Pancreas (tissue), 10 donors: Measurements from ENCODE around the gene MACROH2A1. TPM values are rescaled to one million over a fixed set of nuclear protein-coding genes. Genes with fewer than 3 reads are reported as not detected.

Experiments
- ATAC-seq, 4 donors: fragments of 200-7000 bp; cut with Tn5 transposase; one replicate each; pipeline versions ENCODE4 v1.8.0 to v1.9.1; 2020; ENCODE audit warnings: mild to moderate bottlenecking in 4 of 4, moderate library complexity in 4 of 4
- DNase-seq, 6 donors: peaks; one replicate each; pipeline ENCODE4 v3.0.0-alpha.2; 2020
- FAIRE-seq: peaks from 2 replicates; lab custom pipeline; 2012; peaks lifted over from hg19 to GRCh38; lab: Jason Lieb, UNC
- H3K27ac ChIP-seq, 4 donors: fragments of 200-600 bp; sonication (generic); 1 replicate in 3 of 4; 2 replicates in 1 of 4; pipeline versions ENCODE4 v1.5.0 to v1.8.0; 2020
- H3K27me3 ChIP-seq, 4 donors: fragments of 200-600 bp; one replicate each; pipeline ENCODE4 v1.8.0; 2021
- H3K36me3 ChIP-seq, 3 donors: fragments of 200-600 bp; sonication (generic) in 1 of 3; one replicate each; pipeline versions ENCODE4 v1.5.0 to v1.8.0; 2020 to 2021
- H3K4me1 ChIP-seq, 3 donors: fragments of 200-600 bp; one replicate each; pipeline ENCODE4 v1.8.0; 2021
- H3K4me3 ChIP-seq, 4 donors: fragments of 200-600 bp; sonication (generic) in 2 of 4; one replicate each; pipeline versions ENCODE4 v1.5.0 to v1.8.0; 2020 to 2021
- H3K9me3 ChIP-seq, 4 donors: fragments of 200-600 bp; one replicate each; pipeline ENCODE4 v1.8.0; 2021
- WGBS, 2 donors: extraction: QIAGEN DNeasy Blood & Tissue Kit; methylation state at CpG; one replicate each; pipeline ENCODE4 v1.1.7; 2013; 5-methylcytosine and 5-hydroxymethylcytosine counted together
- intact Hi-C, 3 donors: fragments of 100-400 bp; cut with DNase I; formaldehyde crosslinking; loops; one replicate each; pipeline versions ENCODE4 v1.11.1 to v1.14.2; 2022
- polyA plus RNA-seq, 2 donors: library from polyadenylated mRNA; stranded (reverse); fragments of 200-250 nt; gene quantifications; one replicate each; pipeline ENCODE4 v1.2.3, GENCODE V29; 2013
- total RNA-seq, 6 donors: library from RNA; stranded (reverse); fragmentation: NEBNext Ultra II Directional in 4 of 6; extraction: Animal tissue kit (Norgen Biotek cat#: 25700) in 4 of 6; gene quantifications; one replicate each; pipeline versions ENCODE4 v1.2.1 to v1.2.4, GENCODE V29; 2021 to 2023
- TF ChIP-seq, protein P1 (sequence below), 4 donors: fragments of 200-600 bp; sonication (generic) in 3 of 4; IDR thresholded peaks; one replicate each; pipeline versions ENCODE4 v1.5.0 to v1.8.0; 2021; ENCODE audit warnings: antibody characterized with exemption in 4 of 4
- donor health status: healthy with polysubstance abuse.
- donor health status: DM: no; HTN: no; CAD: no; lungs with moderate emphysema.
- donor health status: DM: no; HTN: no; CAD: no.
- donor health status: control.
- donor health status: control.
- donor health status: Bipolar disorder and iron deficiency.
- donor health status: DM: yes; HTN: yes; CAD: no.
- donor health status: DM: no; HTN: no; CAD: no.
- donor health status: DM: no; HTN: no; CAD: no.
- donor health status: DM: yes; HTN: yes; CAD: no.

The MACROH2A1 gene
- total RNA-seq (10 to 100 TPM; 25.7 to 72.1 (median 36.5) TPM), polyA plus RNA-seq (10 to 100 TPM; 50.6 to 69.6 TPM)

DNA sequence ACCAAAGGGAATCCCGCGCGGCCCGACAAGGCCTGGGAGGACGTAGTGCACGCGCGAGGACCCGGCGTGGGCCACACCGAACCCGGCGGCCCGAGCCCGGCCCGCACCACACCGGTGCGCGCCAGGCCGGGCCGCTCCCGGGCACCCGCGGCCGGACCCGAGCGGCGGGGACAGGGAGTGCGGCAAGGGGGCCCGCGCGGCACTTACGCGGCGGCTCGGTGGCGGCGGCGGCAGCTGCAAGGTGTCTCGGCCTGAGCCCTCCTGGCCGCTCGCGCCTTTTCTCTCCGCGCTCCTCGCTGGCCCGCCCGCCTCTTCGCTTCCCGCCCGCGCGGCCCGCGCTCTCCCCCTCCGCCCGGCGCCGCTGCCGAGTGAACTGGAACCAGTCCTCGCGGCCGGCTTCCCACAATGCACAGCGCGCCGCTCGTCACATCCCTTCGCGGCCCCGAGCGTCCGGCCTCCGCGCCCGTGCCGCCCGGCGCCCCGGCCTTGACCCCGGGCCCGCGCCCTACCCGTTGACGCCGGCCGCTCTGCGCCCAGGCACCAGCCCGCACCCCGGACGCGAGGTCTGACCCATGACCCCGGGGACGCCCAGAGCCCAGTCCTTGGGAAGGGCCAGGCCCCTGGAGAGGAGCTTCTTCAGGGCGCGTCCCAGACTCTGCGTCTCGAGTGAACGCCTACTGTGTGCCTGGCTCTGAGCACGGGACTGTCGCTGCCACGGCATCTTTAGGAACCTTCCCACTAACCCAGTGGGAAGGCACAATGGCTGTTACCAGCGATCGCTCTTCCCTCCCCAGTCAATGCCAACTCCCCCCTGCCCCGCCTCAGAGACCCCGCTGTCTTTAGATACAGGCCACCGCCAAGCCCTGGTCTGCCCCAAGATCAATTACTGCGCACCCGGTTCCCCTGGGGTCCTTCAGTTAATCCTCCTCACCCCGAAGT, at the start of gene MACROH2A1:
MACROH2A1 (minus strand) TSS at position 377 of the 939 bp plus-strand sequence. CDS start 10,138 bp downstream, outside the sequence.
- peaks cover 0 to 17% (median 8%) of the 10 kb centered on the region in 3 donors for H3K4me1 ChIP-seq
- TF ChIP-seq, protein P1, sequence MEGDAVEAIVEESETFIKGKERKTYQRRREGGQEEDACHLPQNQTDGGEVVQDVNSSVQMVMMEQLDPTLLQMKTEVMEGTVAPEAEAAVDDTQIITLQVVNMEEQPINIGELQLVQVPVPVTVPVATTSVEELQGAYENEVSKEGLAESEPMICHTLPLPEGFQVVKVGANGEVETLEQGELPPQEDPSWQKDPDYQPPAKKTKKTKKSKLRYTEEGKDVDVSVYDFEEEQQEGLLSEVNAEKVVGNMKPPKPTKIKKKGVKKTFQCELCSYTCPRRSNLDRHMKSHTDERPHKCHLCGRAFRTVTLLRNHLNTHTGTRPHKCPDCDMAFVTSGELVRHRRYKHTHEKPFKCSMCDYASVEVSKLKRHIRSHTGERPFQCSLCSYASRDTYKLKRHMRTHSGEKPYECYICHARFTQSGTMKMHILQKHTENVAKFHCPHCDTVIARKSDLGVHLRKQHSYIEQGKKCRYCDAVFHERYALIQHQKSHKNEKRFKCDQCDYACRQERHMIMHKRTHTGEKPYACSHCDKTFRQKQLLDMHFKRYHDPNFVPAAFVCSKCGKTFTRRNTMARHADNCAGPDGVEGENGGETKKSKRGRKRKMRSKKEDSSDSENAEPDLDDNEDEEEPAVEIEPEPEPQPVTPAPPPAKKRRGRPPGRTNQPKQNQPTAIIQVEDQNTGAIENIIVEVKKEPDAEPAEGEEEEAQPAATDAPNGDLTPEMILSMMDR (IDR thresholded peaks at IDR 0.05), result no peak
- FAIRE-seq, result no peak
- no peaks in the 10 kb centered on the region for H3K27me3 ChIP-seq
- no peaks in the 10 kb centered on the region for H3K36me3 ChIP-seq
- peak; percentile 83 to 96 (median 86) for DNase-seq
- intact Hi-C loops, result no loop called here
- H3K27ac ChIP-seq, result peak within 1 kb of the TSS; percentile 43 to 75 (median 68)
- 1 to 2% methylated on average over 69 to 109 of the region's 109 CpGs for WGBS, 2 donors
- no peaks in the 10 kb centered on the region for H3K9me3 ChIP-seq
- peak; percentile 95 to 98 (median 96) for ATAC-seq
- H3K4me3 ChIP-seq, result peak within 1 kb of the TSS; percentile 63 to 98 (median 72)

DNA sequence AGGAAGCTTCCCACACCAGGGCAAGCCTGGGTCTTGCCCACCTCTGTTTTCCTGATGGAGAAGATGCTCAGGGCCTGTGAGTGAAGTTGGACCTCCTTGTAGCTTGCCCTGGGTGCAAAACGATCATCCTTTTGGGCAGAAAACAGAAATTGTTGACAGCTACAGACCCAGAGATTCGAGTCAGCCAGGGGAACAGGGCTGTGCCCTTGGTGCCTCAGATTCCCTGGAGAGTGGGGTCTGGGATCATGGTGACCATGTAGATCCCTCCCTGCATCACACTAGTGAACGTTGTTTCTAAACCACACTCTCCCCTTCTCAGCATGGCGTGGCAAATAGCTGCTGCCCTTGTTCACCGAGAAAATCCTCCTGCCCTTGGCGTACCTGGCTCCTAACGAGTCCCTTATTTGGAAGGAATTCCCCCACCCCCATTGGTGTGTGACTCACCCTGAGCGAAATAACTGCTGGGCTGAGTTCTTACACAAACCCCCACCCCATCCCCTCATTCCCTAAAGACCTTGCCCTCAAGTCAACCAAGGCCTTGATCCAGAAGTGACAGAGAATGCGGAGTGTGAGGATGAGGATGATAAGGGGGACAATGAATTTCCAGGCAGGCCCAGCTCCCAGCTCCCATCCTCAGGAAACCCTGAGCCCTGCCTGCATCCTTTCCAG, 49.2 kb upstream of the MACROH2A1 start:
- 51 to 59% methylated on average over 9 of the region's 9 CpGs for WGBS, 2 donors
- DNase-seq (no peak), FAIRE-seq (no peak), ATAC-seq (no peak)
- Histone ChIP-seq H3K36me3 (no peaks in the 10 kb centered on the region), H3K27me3 (no peaks in the 10 kb centered on the region), H3K9me3 (no peaks in the 10 kb centered on the region), H3K27ac (no peak overlapping the region), H3K4me1 (no peaks in the 10 kb centered on the region), H3K4me3 (no peak overlapping the region)
- TF ChIP-seq, protein P1 (IDR thresholded peaks at IDR 0.05), result no peak
- intact Hi-C loops, result no loop called here

DNA sequence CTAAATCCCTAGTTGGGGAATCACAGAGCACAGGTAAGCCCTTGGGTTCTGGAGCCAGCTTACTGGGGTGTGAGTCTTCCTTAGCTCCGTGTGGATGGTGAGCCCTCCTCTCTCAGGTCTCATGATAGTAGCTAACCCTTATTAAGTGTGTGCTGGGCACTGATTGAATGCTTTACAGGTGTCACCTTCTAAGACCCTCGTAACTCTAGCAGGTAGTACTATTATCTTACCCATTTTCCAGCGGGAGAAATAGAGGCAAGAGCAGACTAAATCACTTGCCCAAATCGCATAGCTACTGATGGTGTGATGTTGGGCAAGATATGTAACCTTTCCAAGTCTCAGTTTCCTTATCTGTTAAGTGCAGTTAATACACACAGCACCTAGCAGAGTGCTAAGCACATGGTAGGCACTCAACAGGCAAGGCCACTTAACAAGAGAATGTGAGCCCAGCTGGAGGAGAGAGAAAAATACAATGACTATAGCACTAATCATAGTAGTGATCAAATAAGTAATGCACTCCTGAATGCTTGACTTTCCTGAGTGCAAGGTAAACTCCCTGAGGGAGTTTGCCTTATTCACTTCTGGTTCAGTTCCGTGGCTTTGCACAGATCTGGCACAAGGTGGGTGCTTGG, 48.4 kb upstream of the MACROH2A1 start, which contains the start of gene DCANP1:
DCANP1 (minus strand) TSS at position 51 of the 632 bp plus-strand sequence. CDS start 240 bp downstream, outside the sequence.
- WGBS, 2 donors, result 67 to 79% methylated on average over 5 of the region's 5 CpGs
- FAIRE-seq, result no peak
- TF ChIP-seq, protein P1 (IDR thresholded peaks at IDR 0.05), result no peak
- intact Hi-C loops, result no loop called here
- H3K27ac ChIP-seq, result no peak within 1 kb of the TSS
- H3K36me3 ChIP-seq, result no peaks in the 10 kb centered on the region
- no peaks in the 10 kb centered on the region for H3K9me3 ChIP-seq
- H3K27me3 ChIP-seq, result no peaks in the 10 kb centered on the region
- no peak for ATAC-seq
- H3K4me1 ChIP-seq, result no peaks in the 10 kb centered on the region
- H3K4me3 ChIP-seq, result no peak within 1 kb of the TSS
- DNase-seq, result no peak

DNA sequence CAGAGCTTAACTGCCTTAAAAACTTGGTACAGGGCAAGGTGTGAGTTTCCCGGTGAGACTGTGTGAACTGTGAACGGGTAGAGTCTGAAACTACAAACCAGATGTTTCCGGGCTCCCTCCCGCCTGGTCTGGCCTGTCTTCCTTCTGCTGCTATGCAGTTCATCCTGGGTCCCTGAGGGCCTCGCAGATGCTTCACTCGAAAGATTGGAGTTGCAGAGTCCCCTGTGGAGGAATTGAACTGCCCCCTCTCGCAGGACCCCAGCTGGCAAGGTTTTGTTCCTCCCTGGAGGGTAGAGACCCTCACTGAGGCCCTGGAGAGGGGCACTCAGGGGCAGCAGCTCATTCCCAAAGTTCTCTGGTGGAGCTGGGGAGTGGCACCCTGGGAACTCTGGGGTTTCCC, 47.6 kb upstream of the MACROH2A1 start:
- DNase-seq, result peak in 1 of 6 donors; percentile 2
- H3K4me3 ChIP-seq, result no peak overlapping the region
- TF ChIP-seq, protein P1 (IDR thresholded peaks at IDR 0.05), result no peak
- H3K4me1 ChIP-seq, result no peaks in the 10 kb centered on the region
- WGBS, 2 donors, result 67 to 78% methylated on average over 7 of the region's 7 CpGs
- no peak overlapping the region for H3K27ac ChIP-seq
- H3K9me3 ChIP-seq, result no peaks in the 10 kb centered on the region
- no peaks in the 10 kb centered on the region for H3K27me3 ChIP-seq
- FAIRE-seq, result no peak
- H3K36me3 ChIP-seq, result no peaks in the 10 kb centered on the region
- no peak for ATAC-seq
- intact Hi-C loops, result no loop called here
